ENCODE results near the gene PTGER3.
"Not testable (repeated sequence)": the region's sequence is repeated elsewhere in the genome, so short reads cannot be mapped to it uniquely, and the experiment has no call there.

The PTGER3 gene

DNA sequence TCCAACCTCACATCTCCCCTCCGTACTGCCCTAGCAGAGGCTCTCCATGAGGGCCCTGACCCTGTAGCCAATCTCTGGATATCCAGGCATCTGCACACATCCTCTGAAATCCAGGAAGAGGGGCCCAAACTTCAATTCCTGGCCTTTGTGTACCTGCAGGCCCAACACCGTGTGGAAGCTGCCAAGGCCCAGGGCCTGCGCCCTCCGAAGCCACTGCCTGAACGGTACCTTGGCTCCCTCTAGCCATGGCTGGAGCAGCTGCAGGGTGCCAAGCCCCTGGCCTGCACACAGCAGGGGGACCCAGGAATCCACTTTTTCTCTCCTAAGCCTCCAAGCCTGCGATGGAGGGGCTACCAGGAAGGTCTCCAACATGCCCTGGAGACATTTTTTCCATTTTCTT lies 84.2 kb downstream of the PTGER3 start:
- no peak for DNase-seq (ENCODE audit: insufficient read length, low spot score)
- FAIRE-seq, result no peak

DNA sequence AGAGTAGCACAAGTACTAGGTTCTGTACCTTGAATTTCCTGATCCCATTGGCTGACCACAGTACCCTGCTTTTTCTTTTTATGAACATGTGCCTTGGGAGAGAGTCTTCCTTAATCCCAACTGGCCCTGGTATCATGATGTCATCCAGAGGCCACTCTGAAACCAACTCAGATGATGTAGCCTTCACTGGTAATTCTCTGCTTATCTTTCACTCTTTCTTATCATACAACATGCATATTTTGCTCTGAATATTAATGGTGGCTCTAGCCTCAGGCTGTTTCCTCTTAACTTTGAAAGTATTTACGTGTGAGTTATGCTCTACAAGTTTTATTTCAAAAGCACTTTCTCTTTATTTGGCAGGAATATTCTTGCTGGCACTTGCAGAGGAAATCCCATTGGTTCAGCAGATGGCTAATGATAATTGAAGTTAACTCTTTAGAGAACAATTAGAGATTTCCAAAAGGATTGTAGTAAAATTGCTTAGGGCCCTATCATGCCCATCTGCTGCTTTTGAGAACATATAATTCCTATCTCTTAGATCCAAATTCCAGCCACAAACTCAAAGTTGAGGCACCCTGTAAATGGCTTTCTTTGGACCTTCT lies 86.1 kb downstream of the PTGER3 start:
- FAIRE-seq, result no peak
- no peak for DNase-seq (ENCODE audit: insufficient read length, low spot score)

DNA sequence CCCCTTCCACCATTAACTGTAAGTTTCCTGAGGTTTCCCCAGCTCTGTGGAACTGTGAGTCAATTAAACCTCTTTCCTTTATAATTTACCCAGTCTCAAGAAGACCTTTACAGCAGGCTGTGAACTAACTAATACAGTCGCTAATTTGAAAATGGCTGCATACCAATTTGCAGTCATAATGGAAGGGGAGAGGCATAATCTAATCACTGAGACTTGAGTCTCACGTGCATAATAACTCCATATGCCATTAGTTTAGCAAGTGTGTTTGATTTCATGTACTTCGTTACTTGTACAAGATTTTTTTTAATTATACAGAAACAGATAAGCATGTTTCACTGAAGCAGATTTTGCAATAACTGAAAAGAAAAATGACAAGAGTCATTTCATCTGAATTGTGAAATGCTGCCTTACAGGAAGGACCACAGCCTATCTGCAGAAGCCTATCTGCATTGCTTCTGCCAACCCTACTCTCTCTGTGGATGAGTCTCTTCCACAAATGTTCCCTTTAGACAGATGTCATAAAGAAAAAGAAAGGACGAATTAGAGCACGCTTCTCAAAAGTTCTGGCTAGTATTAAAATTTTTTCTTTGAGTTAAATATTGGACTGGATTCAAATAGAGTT lies 99.1 kb downstream of the PTGER3 start:
- FAIRE-seq, result no peak

DNA sequence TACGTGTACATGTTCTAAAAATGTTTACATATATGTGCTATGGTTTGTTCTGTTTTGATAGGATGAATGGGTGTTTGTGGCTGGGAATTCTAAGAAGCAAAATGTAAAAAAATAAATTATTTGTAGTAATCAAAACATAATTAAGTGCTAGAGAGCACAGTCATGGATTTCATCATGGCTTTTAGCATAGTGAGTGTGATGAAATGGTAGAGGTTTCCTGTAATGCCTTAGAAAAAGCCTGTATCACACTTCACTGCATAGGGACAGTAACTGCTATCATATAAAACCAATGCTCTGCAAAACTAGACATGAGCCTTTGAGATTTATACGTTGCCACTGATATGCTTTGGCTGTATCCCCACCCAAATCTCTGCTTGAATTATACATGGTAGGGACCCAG lies 99.8 kb downstream of the PTGER3 start:
- no peak for DNase-seq (ENCODE audit: insufficient read length, low spot score)
- no peak for FAIRE-seq

More for the DNA sequence above, 99.1 kb downstream of the PTGER3 start:
- no peak for DNase-seq (ENCODE audit: insufficient read length, low spot score)

DNA sequence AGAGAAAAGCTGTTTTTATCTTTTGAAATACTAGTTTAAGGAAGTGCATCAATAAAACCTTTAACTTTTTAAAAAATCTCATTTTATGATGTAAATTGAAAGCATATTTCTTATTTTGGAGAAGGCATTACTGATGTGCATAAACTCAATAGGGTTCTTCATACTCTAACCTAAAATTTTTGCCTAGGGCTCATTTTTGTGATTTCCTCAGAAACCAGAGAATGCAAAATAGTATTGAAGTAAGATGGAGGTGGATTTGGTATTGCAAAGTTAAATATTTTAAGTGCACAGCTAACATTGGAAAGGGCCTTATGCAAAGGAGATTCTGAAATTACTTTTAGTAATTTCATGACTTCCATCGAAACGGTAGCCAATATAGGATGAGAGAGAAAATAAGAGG lies 101.9 kb downstream of the PTGER3 start:
- no peak for FAIRE-seq

DNA sequence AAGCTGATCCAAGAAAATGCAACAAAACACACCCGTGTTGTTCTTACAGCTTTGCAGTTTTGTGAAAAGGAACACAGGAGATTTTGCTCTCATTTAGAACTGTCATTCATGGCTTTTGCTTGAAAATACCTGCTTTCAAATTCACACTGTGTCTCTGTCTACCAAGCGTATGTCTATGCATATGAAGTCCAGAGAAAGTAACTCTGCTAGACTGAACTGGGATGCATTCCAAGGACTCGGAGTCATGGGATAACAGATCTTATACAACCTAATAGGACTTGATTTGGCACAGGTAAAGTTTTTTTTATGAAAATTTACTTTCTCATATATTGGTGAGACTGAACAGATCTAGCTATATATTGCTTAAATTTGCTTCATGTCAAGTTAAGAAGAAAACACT lies 102.4 kb downstream of the PTGER3 start:
- DNase-seq (ENCODE audit: insufficient read length, low spot score), result no peak

More for the DNA sequence above, 101.9 kb downstream of the PTGER3 start:
- no peak for DNase-seq (ENCODE audit: insufficient read length, low spot score)

DNA sequence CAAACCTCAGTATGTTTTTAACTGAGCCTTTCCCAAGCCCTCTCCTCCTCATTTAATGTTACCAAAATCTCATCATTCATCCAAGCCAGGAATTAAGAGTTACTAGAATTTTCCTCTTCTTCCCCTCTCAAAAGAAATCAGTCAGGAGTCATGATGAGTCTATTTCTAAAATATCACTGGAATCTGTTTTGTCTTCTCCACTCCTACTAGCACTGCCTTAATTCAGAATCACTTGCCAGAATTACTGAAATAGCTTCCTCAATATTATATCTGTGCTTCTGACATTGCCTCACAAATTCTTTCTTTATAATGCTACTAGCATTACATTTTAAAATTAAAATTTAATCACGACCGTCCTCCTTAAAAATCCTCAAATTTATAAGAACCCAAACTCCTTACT lies 106.1 kb downstream of the PTGER3 start:
- FAIRE-seq, result no peak
- DNase-seq (ENCODE audit: insufficient read length, low spot score), result no peak

More for the DNA sequence above, 102.4 kb downstream of the PTGER3 start:
- no peak for FAIRE-seq

DNA sequence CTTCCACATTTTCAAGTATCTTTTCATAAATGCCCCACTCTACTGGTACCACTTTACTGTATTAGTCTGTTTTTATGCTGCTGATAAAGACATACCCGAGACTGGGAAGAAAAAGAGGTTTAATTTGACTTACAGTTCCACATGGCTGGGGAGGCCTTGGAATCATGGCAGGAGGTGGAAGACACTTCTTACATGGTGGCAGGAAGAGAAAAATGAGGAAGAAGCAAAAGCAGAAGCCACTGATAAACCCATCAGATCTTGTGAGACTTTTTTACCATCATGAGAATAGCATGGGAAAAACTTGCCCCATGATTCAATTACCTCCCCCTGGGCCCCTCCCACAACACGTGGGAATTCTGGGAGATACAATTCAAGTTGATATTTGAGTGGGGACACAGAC lies 107.2 kb downstream of the PTGER3 start:
- FAIRE-seq; DNase-seq (ENCODE audit: insufficient read length, low spot score): not testable (repeated sequence)

DNA sequence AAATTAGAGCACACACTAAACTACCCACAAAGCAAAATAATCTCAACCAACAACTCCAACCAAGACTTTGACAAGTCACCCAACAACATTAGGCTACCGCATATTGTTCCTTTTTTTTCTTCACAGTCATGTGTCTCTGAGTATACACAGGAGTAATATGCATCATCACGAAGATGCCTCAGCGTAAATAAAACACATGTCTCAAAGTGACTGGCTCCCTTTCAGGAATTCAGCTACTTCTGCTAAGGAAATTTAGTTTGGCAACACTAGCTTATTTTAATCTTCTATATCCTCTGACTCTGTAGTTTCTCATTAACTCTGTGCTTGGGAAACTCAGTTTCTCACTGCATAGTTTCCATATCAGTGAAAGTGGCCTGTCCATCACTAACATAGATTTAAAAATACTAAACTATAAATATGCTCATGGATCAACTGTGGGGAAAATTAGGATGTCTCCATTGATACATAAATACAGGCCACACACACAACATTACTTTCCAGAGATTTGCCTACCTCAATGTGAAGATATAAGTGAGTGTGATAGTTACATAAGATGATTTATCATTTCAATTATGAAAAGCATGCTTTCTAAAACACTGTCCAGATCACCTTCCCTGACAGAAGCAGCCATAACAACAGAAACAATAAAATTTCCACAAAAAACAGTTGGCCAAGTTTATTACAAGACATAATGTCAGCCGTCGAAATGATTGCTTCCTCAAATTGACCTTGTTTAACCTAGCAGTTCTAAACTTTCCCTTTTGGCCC lies 113.2 kb downstream of the PTGER3 start:
- DNase-seq (ENCODE audit: insufficient read length, low spot score) (no peak), FAIRE-seq (no peak)

DNA sequence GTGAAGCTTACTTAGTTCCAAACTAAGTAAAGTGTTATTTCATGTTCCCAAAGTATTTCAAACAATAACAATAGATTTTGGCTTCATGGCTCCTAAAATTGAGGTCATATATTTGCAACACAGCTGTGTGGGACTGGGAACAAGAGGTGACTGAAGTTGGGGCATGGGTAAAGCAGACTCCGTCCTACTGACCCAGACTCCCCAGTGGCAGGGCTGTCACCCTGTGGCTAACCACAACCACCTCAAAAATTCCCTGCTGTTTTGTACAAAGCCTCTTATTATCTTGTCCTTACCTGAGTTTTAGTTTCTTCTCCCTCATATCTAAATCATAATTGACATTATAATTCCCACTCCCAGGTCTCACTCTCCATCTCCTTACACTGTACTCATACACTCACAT lies 117.6 kb downstream of the PTGER3 start:
- DNase-seq (ENCODE audit: insufficient read length, low spot score), result no peak
- FAIRE-seq, result no peak

DNA sequence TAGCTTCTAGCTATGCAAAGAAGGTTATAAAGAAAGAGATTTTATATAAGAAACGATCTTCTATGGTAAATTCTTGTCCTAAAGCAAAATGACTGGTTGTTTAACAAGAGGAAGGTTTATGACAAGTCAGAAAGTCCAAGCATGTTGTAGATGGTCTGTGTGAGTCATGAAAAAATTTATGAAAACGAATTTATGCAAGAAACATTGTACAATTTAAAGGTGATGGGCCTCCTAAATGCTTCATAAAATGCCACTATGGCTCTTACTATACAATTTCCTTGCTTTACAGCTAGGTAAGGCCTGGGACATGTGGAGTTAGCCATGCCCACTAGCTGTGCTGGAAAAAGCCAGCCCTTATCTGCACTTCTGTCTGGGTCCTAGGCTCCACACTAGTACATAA lies 125.4 kb downstream of the PTGER3 start:
- DNase-seq (ENCODE audit: insufficient read length, low spot score), result no peak
- no peak for FAIRE-seq

All from HTR-8/SVneo (cell line).